CD8-positive, alpha-beta memory T cell (primary cell): ENCODE measurements around the gene GPC6. TPM values are rescaled to one million over a fixed set of nuclear protein-coding genes. Genes with fewer than 3 reads are reported as not detected.

Experiments used
- CTCF ChIA-PET: fragments of 350-600 bp; sonication (Branson Sonifier 250); formaldehyde crosslinking; loops from one replicate; lab custom pipeline; 2021; ENCODE audit warnings: antibody characterized with exemption; lab: Charles Lee
- POLR2A ChIA-PET: fragments of 350-600 bp; sonication (Branson Sonifier 250); formaldehyde crosslinking; loops from one replicate; lab custom pipeline; 2021; ENCODE audit warnings: antibody characterized with exemption; lab: Charles Lee
- DNase-seq, 5 donors: peaks; one replicate each; pipeline versions ENCODE4 v3.0.0 to v3.0.0-alpha.2; 2020 to 2022; ENCODE audit warnings: mixed read lengths in 1 of 5
- H3K27ac ChIP-seq: one replicate; pipeline ENCODE4 v1.7.0; 2013; ENCODE audit warnings: low read depth, mild to moderate bottlenecking, low read length, moderate library complexity
- H3K27me3 ChIP-seq: 2 replicates; pipeline ENCODE4 v1.7.0; 2013; ENCODE audit warnings: low read length, mild to moderate bottlenecking; ENCODE audit not compliant: insufficient read depth, poor library complexity, severe bottlenecking
- H3K36me3 ChIP-seq: 2 replicates; pipeline ENCODE4 v1.7.0; 2013; ENCODE audit warnings: mild to moderate bottlenecking, low read length, moderate library complexity; ENCODE audit not compliant: insufficient read depth
- H3K4me1 ChIP-seq: 2 replicates; pipeline ENCODE4 v1.7.0; 2013; ENCODE audit warnings: mild to moderate bottlenecking, low read length, moderate library complexity; ENCODE audit not compliant: insufficient read depth
- H3K4me3 ChIP-seq: 2 replicates; pipeline ENCODE4 v1.7.0; 2013; ENCODE audit warnings: mild to moderate bottlenecking, low read length
- H3K9me3 ChIP-seq: 2 replicates; pipeline ENCODE4 v1.7.0; 2013; ENCODE audit warnings: mild to moderate bottlenecking, low read length
- H3K27ac Mint-ChIP-seq, 8 donors: one replicate each; pipeline ENCODE4 v1.8.0; 2020 to 2021; ENCODE audit warnings: mixed read lengths in 8 of 8, mild to moderate bottlenecking in 6 of 8, inconsistent platforms in 3 of 8, moderate library complexity in 3 of 8
- H3K27me3 Mint-ChIP-seq, 2 donors: one replicate each; pipeline ENCODE4 v1.8.0; 2020 to 2021; ENCODE audit warnings: mixed read lengths in 2 of 2, mild to moderate bottlenecking in 1 of 2, moderate library complexity in 1 of 2
- H3K36me3 Mint-ChIP-seq, 3 donors: one replicate each; pipeline ENCODE4 v1.8.0; 2020 to 2021; ENCODE audit warnings: mixed read lengths in 3 of 3, inconsistent platforms in 1 of 3, mild to moderate bottlenecking in 1 of 3
- H3K4me1 Mint-ChIP-seq, 3 donors: one replicate each; pipeline ENCODE4 v1.8.0; 2020 to 2021; ENCODE audit warnings: mixed read lengths in 3 of 3, inconsistent platforms in 1 of 3, mild to moderate bottlenecking in 1 of 3
- H3K4me3 Mint-ChIP-seq, 7 donors: one replicate each; pipeline ENCODE4 v1.8.0; 2020 to 2021; ENCODE audit warnings: mixed read lengths in 7 of 7, mild to moderate bottlenecking in 6 of 7, moderate library complexity in 4 of 7, inconsistent platforms in 2 of 7
- H3K9me3 Mint-ChIP-seq, 5 donors: one replicate each; pipeline ENCODE4 v1.8.0; 2020 to 2022; ENCODE audit warnings: mixed read lengths in 5 of 5, mild to moderate bottlenecking in 3 of 5, moderate library complexity in 2 of 5, inconsistent platforms in 1 of 5
- polyA plus RNA-seq: library from polyadenylated mRNA; unstranded; fragments of 300-500 nt; fragmentation: Illumina TruSeq; gene quantifications from one replicate; pipeline ENCODE4 v1.2.3, GENCODE V29; 2021
- total RNA-seq, 2 experiments: library from RNA; stranded (reverse); gene quantifications; one replicate each; pipeline ENCODE4 v1.2.3, GENCODE V29; 2021

Gene GPC6
- total and polyA plus RNA-seq, 3 experiments from 2014 or later = not detected

DNA sequence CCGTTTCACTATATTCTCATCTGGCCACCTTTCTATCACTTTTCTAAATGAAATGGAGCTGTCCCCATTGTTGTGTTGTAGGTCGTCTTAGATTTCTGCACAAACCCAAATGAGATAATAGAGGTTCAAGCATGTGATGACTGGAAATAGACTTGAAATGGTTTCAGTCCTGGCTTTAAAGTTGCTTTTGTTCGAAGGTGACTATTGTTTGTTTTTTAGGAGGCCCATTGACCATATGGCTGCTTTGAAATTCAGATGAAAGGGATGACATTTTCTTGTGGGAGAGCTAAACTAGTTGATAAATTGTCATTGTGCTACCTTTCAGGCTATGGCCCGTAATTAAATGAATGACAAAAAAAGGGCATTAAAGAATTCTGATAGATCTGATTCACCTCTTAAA, 583.7 kb downstream of the GPC6 start:
- Histone ChIP-seq H3K27me3 (no peaks in the 10 kb centered on the region), H3K27ac (no peak overlapping the region), H3K9me3 (no peaks in the 10 kb centered on the region), H3K4me3 (no peak overlapping the region), H3K36me3 (no peaks in the 10 kb centered on the region), H3K4me1 (no peaks in the 10 kb centered on the region)
- no peak overlapping the region for H3K4me3 Mint-ChIP-seq
- no peaks in the 10 kb centered on the region for H3K9me3 Mint-ChIP-seq
- H3K4me1 Mint-ChIP-seq = no peaks in the 10 kb centered on the region
- ChIA-PET CTCF (no interaction called here), POLR2A (no interaction called here)
- no peak for DNase-seq
- no peaks in the 10 kb centered on the region for H3K27me3 Mint-ChIP-seq
- peaks cover 0 to 2% (median 0%) of the 10 kb centered on the region in 3 donors for H3K36me3 Mint-ChIP-seq
- no peak overlapping the region for H3K27ac Mint-ChIP-seq

DNA sequence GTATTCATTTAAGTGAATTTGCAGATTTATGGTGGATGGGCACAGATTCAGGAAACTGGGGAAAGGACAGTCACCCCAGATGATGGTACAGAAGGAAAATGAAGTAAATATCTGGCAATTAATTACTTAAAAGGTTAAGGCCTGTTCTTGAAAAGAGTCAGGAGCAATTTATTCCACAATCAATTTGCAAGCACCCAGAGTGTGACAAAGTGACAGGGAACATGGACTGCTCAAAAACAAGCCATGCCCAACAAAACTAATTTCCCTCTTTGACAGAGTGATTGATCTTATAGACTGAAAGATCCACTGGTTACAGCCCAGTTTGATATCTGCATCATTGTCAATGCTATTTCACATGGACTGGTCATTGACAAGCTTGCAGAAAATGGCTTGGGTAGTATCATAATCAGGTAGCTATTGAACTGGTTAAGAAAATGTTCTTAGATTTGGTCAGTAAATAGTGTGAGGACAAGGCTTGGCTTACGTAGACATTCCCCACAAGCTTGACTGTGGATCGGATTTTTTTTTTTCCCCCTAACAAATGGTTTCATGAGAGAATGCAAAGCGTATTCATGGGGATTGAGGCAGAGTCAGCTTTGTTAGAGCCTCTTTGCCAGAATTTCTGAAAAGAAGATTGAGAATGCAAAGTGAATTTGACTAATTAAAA, 584.6 kb downstream of the GPC6 start:
- Mint-ChIP-seq H3K4me1 (no peaks in the 10 kb centered on the region), H3K36me3 (no peaks in the 10 kb centered on the region), H3K9me3 (no peaks in the 10 kb centered on the region), H3K4me3 (no peak overlapping the region), H3K27me3 (no peaks in the 10 kb centered on the region), H3K27ac (no peak overlapping the region)
- CTCF ChIA-PET = no interaction called here
- Histone ChIP-seq H3K9me3 (no peaks in the 10 kb centered on the region), H3K4me3 (no peak overlapping the region), H3K4me1 (no peaks in the 10 kb centered on the region), H3K36me3 (no peaks in the 10 kb centered on the region), H3K27me3 (no peaks in the 10 kb centered on the region), H3K27ac (no peak overlapping the region)
- DNase-seq = no peak
- POLR2A ChIA-PET = no interaction called here

DNA sequence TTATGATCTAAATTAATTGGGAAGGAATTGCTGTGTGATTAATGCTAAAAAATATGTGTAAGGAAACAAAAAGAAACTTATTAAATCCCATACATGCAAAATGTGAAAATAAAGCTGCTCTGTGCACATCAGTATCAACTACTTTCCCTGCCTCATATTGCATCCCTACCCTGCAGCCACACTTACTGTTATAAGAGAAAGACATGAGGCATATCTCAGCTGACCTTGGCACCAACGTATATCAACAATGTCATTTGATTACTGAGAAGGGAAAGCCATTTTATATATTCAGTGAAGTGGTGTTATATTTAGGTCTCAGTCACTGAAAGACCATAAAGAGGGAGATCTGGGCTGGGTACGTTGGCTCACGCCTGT, 585.1 kb downstream of the GPC6 start:
- Mint-ChIP-seq H3K9me3 (no peaks in the 10 kb centered on the region), H3K36me3 (no peaks in the 10 kb centered on the region), H3K4me3 (no peak overlapping the region), H3K4me1 (no peaks in the 10 kb centered on the region), H3K27ac (no peak overlapping the region), H3K27me3 (no peaks in the 10 kb centered on the region)
- Histone ChIP-seq H3K36me3 (no peaks in the 10 kb centered on the region), H3K4me3 (no peak overlapping the region), H3K4me1 (no peaks in the 10 kb centered on the region), H3K9me3 (no peaks in the 10 kb centered on the region), H3K27me3 (no peaks in the 10 kb centered on the region), H3K27ac (no peak overlapping the region)
- POLR2A ChIA-PET = no interaction called here
- CTCF ChIA-PET = no interaction called here
- DNase-seq = no peak

DNA sequence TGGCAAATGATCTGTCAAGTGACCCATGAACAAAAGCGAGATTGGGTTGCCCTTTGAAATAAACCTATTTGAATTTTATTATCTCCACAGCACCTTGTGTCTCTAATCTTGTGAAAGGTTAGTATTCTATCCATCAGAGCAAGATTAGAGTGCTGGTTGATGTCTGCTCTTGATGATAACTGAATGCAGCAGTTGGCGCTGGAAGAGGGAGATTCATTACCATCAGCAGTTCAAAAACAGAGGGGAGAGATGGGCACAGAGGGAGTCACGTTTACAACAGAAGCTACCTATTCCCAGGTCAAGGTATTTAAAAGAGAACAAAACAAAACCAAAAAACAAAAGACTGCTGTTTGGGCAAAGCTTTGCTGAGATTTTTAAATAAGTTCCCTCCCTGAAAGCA, 588.1 kb downstream of the GPC6 start:
- H3K36me3 Mint-ChIP-seq = no peaks in the 10 kb centered on the region
- Histone ChIP-seq H3K9me3 (no peaks in the 10 kb centered on the region), H3K36me3 (no peaks in the 10 kb centered on the region), H3K4me3 (no peak overlapping the region), H3K27ac (no peak overlapping the region), H3K4me1 (no peaks in the 10 kb centered on the region), H3K27me3 (no peaks in the 10 kb centered on the region)
- no peak for DNase-seq
- ChIA-PET POLR2A (no interaction called here), CTCF (no interaction called here)
- H3K4me1 Mint-ChIP-seq = no peaks in the 10 kb centered on the region
- H3K27ac Mint-ChIP-seq = peak overlapping the region in 1 of 8 donors; percentile 46
- no peaks in the 10 kb centered on the region for H3K9me3 Mint-ChIP-seq
- no peak overlapping the region for H3K4me3 Mint-ChIP-seq
- no peaks in the 10 kb centered on the region for H3K27me3 Mint-ChIP-seq

DNA sequence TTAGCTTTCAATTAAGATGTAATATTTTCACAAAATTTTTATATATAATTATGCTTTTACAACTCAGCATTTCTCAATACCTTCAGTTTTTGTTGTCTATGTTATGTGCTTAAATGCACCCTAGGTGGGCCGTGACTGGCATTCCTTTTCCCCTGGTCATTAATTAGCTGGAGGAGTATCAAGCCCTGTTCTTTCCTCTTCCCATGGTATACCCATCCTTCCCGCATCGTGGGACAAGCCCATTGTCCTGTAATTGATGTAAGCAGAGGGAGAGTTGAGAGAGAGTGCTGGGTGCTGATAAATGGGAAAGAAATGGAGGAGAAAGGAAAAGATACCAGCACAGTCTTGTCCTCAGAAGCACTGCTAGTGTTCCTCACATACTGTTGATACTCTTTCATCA, 591.7 kb downstream of the GPC6 start:
- no peaks in the 10 kb centered on the region for H3K36me3 Mint-ChIP-seq
- H3K4me3 Mint-ChIP-seq = no peak overlapping the region
- Histone ChIP-seq H3K4me3 (no peak overlapping the region), H3K27ac (no peak overlapping the region), H3K36me3 (no peaks in the 10 kb centered on the region), H3K9me3 (no peaks in the 10 kb centered on the region), H3K27me3 (no peaks in the 10 kb centered on the region), H3K4me1 (no peaks in the 10 kb centered on the region)
- POLR2A ChIA-PET = no interaction called here
- H3K9me3 Mint-ChIP-seq = no peaks in the 10 kb centered on the region
- H3K27me3 Mint-ChIP-seq = no peaks in the 10 kb centered on the region
- CTCF ChIA-PET = no interaction called here
- no peak overlapping the region for H3K27ac Mint-ChIP-seq
- no peaks in the 10 kb centered on the region for H3K4me1 Mint-ChIP-seq
- DNase-seq = no peak

DNA sequence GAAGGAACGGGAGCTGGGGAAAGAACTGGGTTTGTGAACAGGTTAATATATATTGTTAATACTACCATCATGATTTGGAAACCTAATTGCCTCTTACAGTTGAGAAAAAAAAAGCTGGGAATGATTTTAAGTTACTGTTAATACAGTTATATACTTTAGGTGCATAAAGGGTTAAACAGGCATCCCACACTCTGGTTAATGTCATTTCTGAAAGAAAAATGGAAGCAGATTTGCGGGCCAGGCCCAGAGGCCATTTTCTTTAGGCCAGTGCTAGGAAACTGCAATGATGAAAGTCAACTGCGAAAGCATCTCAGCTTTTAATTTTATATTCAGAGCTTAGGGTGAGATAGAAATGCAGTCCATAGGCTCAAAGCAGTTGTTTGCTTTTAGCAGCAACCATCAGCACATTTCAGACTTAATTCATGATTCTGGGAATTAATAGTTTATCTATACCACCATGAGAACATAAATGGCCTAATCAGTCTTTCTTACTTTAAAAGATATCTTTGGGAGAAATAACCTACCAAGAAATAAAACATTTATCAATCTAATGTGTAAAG, 592.8 kb downstream of the GPC6 start:
- no peaks in the 10 kb centered on the region for H3K9me3 Mint-ChIP-seq
- POLR2A ChIA-PET = no interaction called here
- Histone ChIP-seq H3K4me1 (no peaks in the 10 kb centered on the region), H3K36me3 (no peaks in the 10 kb centered on the region), H3K27ac (no peak overlapping the region), H3K27me3 (no peaks in the 10 kb centered on the region), H3K4me3 (no peak overlapping the region), H3K9me3 (no peaks in the 10 kb centered on the region)
- DNase-seq = no peak
- no peak overlapping the region for H3K27ac Mint-ChIP-seq
- no peaks in the 10 kb centered on the region for H3K36me3 Mint-ChIP-seq
- H3K4me1 Mint-ChIP-seq = no peaks in the 10 kb centered on the region
- H3K4me3 Mint-ChIP-seq = no peak overlapping the region
- CTCF ChIA-PET = no interaction called here
- no peaks in the 10 kb centered on the region for H3K27me3 Mint-ChIP-seq

DNA sequence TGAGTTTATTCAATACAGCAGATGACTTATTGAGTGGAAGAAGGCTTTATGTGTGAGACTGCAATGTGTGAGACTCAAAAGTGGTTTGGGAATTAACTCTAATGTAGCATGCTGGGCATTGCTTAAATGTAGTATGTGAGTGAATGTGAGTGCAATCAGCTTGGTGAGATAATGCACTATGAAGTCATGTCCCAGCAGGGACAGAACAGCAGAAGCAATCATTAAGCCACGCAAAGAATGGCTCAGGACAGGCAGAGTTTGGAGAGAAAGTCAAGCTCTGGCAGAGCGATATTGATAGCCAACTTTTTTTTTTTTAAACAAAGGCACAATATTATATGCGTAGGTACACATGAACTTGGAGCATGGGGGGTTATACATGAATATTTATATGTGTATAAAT, 597.7 kb downstream of the GPC6 start:
- ChIA-PET CTCF (no interaction called here), POLR2A (no interaction called here)
- H3K9me3 Mint-ChIP-seq = no peaks in the 10 kb centered on the region
- no peak overlapping the region for H3K4me3 ChIP-seq
- no peaks in the 10 kb centered on the region for H3K9me3 ChIP-seq
- H3K4me3 Mint-ChIP-seq = no peak overlapping the region
- no peaks in the 10 kb centered on the region for H3K36me3 ChIP-seq
- no peaks in the 10 kb centered on the region for H3K4me1 ChIP-seq
- no peaks in the 10 kb centered on the region for H3K4me1 Mint-ChIP-seq
- H3K27me3 ChIP-seq = no peaks in the 10 kb centered on the region
- no peaks in the 10 kb centered on the region for H3K27me3 Mint-ChIP-seq
- no peaks in the 10 kb centered on the region for H3K36me3 Mint-ChIP-seq
- no peak for DNase-seq
- no peak overlapping the region for H3K27ac Mint-ChIP-seq
- no peak overlapping the region for H3K27ac ChIP-seq

DNA sequence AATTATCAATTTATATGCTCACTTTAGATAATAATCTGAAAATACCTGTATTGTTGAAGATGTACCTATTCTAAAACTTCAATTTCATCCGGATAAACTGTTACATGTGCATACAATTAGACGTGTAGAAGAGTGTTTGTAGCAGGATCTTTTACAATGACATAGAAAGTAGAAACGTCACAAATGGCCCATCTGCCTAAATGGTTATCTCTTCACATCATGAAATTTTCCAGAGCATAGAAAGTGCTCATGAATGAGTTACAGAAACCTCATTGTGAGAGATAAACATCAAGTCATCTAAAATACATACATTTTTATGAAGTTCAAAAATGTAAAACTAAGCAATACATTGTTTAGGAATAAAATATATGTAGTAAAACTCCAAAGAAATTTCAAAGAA, 607.4 kb downstream of the GPC6 start:
- Mint-ChIP-seq H3K4me1 (no peaks in the 10 kb centered on the region), H3K36me3 (no peaks in the 10 kb centered on the region), H3K4me3 (no peak overlapping the region), H3K27me3 (peaks cover 0 to 1% of the 10 kb centered on the region in 2 donors), H3K27ac (no peak overlapping the region), H3K9me3 (no peaks in the 10 kb centered on the region)
- CTCF ChIA-PET = no interaction called here
- H3K36me3 ChIP-seq = no peaks in the 10 kb centered on the region
- no peaks in the 10 kb centered on the region for H3K4me1 ChIP-seq
- POLR2A ChIA-PET = no interaction called here
- H3K27ac ChIP-seq = no peak overlapping the region
- no peaks in the 10 kb centered on the region for H3K27me3 ChIP-seq
- DNase-seq = no peak
- H3K4me3 ChIP-seq = no peak overlapping the region
- no peaks in the 10 kb centered on the region for H3K9me3 ChIP-seq
